ENCODE data around the gene THAP9.

The THAP9 gene

DNA sequence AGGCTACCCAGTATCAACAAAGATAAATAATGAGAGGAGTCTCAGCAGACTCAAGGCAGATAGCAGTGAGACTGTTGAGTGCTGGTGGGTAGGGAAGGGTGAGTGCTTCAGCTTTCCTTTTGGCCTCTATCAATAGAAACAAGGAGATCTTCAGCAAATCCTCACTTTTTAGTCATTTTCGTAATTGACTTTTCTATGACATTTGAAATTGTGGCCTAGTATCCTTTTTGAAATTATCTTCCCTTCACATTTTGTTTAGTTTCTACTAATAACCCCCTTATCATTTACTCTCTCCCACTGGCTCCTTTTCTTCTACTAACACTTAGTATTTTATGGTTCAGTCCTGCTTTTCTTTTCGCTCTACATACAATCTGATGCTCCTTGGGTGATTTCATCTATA lies 65.2 kb downstream of the THAP9 start:
- no peak for DNase-seq (ENCODE audit: low read depth in 2 of 2)

DNA sequence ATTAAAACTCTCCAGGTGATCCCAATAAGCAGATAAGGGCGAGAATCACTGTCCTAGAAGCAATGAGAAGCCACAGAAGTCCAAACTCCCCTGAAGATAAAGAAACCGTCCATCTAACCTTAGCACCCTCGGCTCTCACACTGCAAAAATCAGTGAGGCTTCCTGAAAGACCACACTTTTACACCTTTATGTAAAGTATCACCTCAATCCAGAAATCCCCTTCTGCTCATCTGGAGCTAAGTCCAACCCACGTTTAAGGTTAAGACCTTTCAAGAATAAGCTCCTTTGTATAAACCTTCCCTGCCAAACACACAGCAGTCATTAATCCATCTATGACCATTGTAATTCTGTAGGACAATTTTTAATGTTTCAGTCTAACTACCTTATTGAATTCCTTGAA lies 68.4 kb downstream of the THAP9 start:
- no peak for DNase-seq (ENCODE audit: low read depth in 2 of 2)

DNA sequence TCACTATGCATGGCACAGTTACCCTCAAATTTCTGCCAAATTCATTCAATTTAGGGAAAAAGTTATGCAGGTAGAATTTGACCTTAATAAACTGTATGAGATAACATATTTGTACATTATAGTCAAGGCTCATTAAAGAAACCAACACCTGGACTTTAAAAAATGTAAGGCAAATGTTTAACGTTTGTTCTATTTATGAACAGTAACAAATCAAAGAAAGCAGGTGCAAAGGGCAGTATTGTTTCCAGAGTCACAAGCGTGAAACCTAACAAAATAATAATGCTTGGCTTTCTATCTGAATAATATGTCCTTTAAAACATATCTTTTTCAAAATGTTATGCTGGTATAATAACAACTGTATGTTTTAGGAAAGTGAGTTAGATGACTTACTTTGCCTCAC lies 68.9 kb downstream of the THAP9 start:
- DNase-seq (ENCODE audit: low read depth in 2 of 2) = no peak
